ENCODE data around the gene ELAPOR2. TPM values are rescaled to one million over a fixed set of nuclear protein-coding genes. Genes with fewer than 3 reads are reported as not detected.

ELAPOR2 gene
- total and polyA plus RNA-seq, 9 of the 15 experiments (the other 6 are each of a cell fraction or from before 2014, with no cell fraction given): 9.2 to 72.0 (median 35.0) TPM

- no peak for TF ChIP-seq U2AF1 (optimal IDR thresholded peaks at IDR 0.05; ENCODE audit: low read depth, low read length)
- no peak for TF ChIP-seq MCM7 (IDR thresholded peaks at IDR 0.05)
- peak in 1 of 2 experiments; percentile 23; a peak in 2 of 4 replicates for TF ChIP-seq RAD21 (CRISPR knock-in tag; conservative IDR thresholded peaks at IDR 0.05 in 1 of 2, IDR thresholded peaks at IDR 0.05 in 1 of 2)
- no peak for TF ChIP-seq ZNF561 (CRISPR knock-in tag; conservative IDR thresholded peaks at IDR 0.05)
- TF ChIP-seq POLR2AphosphoS5 (IDR thresholded peaks at IDR 0.05; ENCODE audit: control insufficient read depth, insufficient read depth, low read depth, low read length): peak; percentile 50; the same call in 1 of the 2 replicates
- no peak for TF ChIP-seq AFF4 (CRISPR knock-in tag; IDR thresholded peaks at IDR 0.05)
- TF ChIP-seq ZNF57 (CRISPR knock-in tag; IDR thresholded peaks at IDR 0.05): no peak
- peak; percentile 60 for TF ChIP-seq FOXM1 (IDR thresholded peaks at IDR 0.05; ENCODE audit: low read depth)
- TF ChIP-seq FOXM1 (CRISPR knock-in tag; IDR thresholded peaks at IDR 0.05; ENCODE audit: low read depth): no peak
- TF ChIP-seq ZNF407 (IDR thresholded peaks at IDR 0.05; ENCODE audit: low read depth): no peak
- no peak for TF ChIP-seq NR4A1 (CRISPR knock-in tag; IDR thresholded peaks at IDR 0.05)
- TF ChIP-seq NR4A1 (tag; IDR thresholded peaks at IDR 0.05): no peak
Observed at GRCh38 chr7:87106974-87107612, 47.6 kb upstream of the ELAPOR2 start (continued).

All from K562 (cell line).